Right atrium auricular region (tissue), 2 donors: ENCODE measurements around the gene EFNA5. TPM values are rescaled to one million over a fixed set of nuclear protein-coding genes. Genes with fewer than 3 reads are reported as not detected.
"Not testable (repeated sequence)": the region's sequence is repeated elsewhere in the genome, so short reads cannot be mapped to it uniquely, and the experiment has no call there.

Source experiments
- DNase-seq: peaks from one replicate; pipeline ENCODE4 v3.0.0-alpha.2; 2019; ENCODE audit warnings: low spot score
- H3K27ac ChIP-seq, 2 donors: fragments of 200-600 bp; sonication (generic); 1 replicate in 1 of 2; 2 replicates in 1 of 2; pipeline ENCODE4 v1.5.1; 2016 to 2019
- H3K27me3 ChIP-seq, 2 donors: fragments of 200-600 bp; sonication (generic); one replicate each; pipeline versions ENCODE4 v1.5.1 to v1.6.0; 2017 to 2019
- H3K36me3 ChIP-seq: fragments of 200-600 bp; sonication (generic); one replicate; pipeline ENCODE4 v1.5.1; 2016
- H3K4me1 ChIP-seq, 2 donors: fragments of 200-600 bp; sonication (generic); one replicate each; pipeline versions ENCODE4 v1.5.1 to v1.6.0; 2017 to 2019
- H3K4me3 ChIP-seq, 2 donors: fragments of 200-600 bp; sonication (generic); 1 replicate in 1 of 2; 2 replicates in 1 of 2; pipeline ENCODE4 v1.5.1; 2017 to 2019; ENCODE audit warnings: mild to moderate bottlenecking in 1 of 2, moderate library complexity in 1 of 2
- H3K9me3 ChIP-seq, 2 donors: fragments of 200-600 bp; sonication (generic); one replicate each; pipeline ENCODE4 v1.5.1; 2019
- CTCF ChIP-seq, 2 donors: fragments of 200-600 bp; sonication (generic); IDR thresholded peaks; one replicate each; pipeline ENCODE4 v1.5.1; 2019; ENCODE audit warnings: antibody characterized with exemption in 2 of 2
- total RNA-seq, 2 donors: library from RNA; depleted of rRNA; stranded (reverse); fragments of >200 nt; gene quantifications; one replicate each; pipeline ENCODE4 v1.1.0, GENCODE V29; 2016

Gene EFNA5
- total RNA-seq, 2 donors from 2014 or later = 17.0 to 19.2 TPM

- H3K4me3 ChIP-seq = no peak overlapping the region
These were observed 214.4 kb downstream of the EFNA5 start for GRCh38 chr5:107456281-107456715.

GRCh38 chr5:107455111-107455544, 215.6 kb downstream of the EFNA5 start:
- H3K27ac ChIP-seq = no peak overlapping the region
- no peaks in the 10 kb centered on the region for H3K27me3 ChIP-seq
- TF ChIP-seq CTCF (IDR thresholded peaks at IDR 0.05) = no peak

More at GRCh38 chr5:107456281-107456715, 214.4 kb downstream of the EFNA5 start:
- no peaks in the 10 kb centered on the region for H3K27me3 ChIP-seq
- no peak for TF ChIP-seq CTCF (IDR thresholded peaks at IDR 0.05)
- DNase-seq = no peak
- H3K9me3 ChIP-seq = no peaks in the 10 kb centered on the region
- H3K36me3 ChIP-seq = no peaks in the 10 kb centered on the region
- H3K4me1 ChIP-seq = peaks cover 0 to 13% of the 10 kb centered on the region in 2 donors
- H3K27ac ChIP-seq = no peak overlapping the region

GRCh38 chr5:107451827-107452226, 218.9 kb downstream of the EFNA5 start:
- not testable (repeated sequence) for DNase-seq, H3K4me3 ChIP-seq, H3K27ac ChIP-seq, H3K27me3 ChIP-seq, H3K9me3 ChIP-seq, H3K36me3 ChIP-seq
- H3K4me1 ChIP-seq = peaks cover 0 to 12% of the 10 kb centered on the region in 2 donors

More at GRCh38 chr5:107455111-107455544, 215.6 kb downstream of the EFNA5 start:
- Histone ChIP-seq H3K36me3 (no peaks in the 10 kb centered on the region), H3K4me3 (no peak overlapping the region), H3K4me1 (peaks cover 0 to 13% of the 10 kb centered on the region in 2 donors), H3K9me3 (no peaks in the 10 kb centered on the region)
- no peak for DNase-seq

GRCh38 chr5:107451028-107451427, 219.7 kb downstream of the EFNA5 start:
- peaks cover 0 to 12% of the 10 kb centered on the region in 2 donors for H3K4me1 ChIP-seq
- no peak for TF ChIP-seq CTCF (IDR thresholded peaks at IDR 0.05)
- H3K36me3 ChIP-seq = no peaks in the 10 kb centered on the region
- no peak overlapping the region for H3K4me3 ChIP-seq
- DNase-seq = no peak
- H3K27ac ChIP-seq = no peak overlapping the region
- H3K27me3 ChIP-seq = no peaks in the 10 kb centered on the region
- H3K9me3 ChIP-seq = no peaks in the 10 kb centered on the region

GRCh38 chr5:107450531-107450930, 220.2 kb downstream of the EFNA5 start:
- no peaks in the 10 kb centered on the region for H3K9me3 ChIP-seq
- peaks cover 0 to 8% of the 10 kb centered on the region in 2 donors for H3K4me1 ChIP-seq
- DNase-seq = no peak
- no peaks in the 10 kb centered on the region for H3K36me3 ChIP-seq
- no peaks in the 10 kb centered on the region for H3K27me3 ChIP-seq
- no peak overlapping the region for H3K4me3 ChIP-seq
- no peak for TF ChIP-seq CTCF (IDR thresholded peaks at IDR 0.05)
- H3K27ac ChIP-seq = no peak overlapping the region

- no peak overlapping the region for H3K4me3 ChIP-seq
- DNase-seq = no peak
- no peaks in the 10 kb centered on the region for H3K9me3 ChIP-seq
- no peak for TF ChIP-seq CTCF (IDR thresholded peaks at IDR 0.05)
- no peaks in the 10 kb centered on the region for H3K27me3 ChIP-seq
- no peak overlapping the region for H3K27ac ChIP-seq
- no peaks in the 10 kb centered on the region for H3K36me3 ChIP-seq
- peaks cover 0 to 3% of the 10 kb centered on the region in 2 donors for H3K4me1 ChIP-seq
These were observed 221.4 kb downstream of the EFNA5 start for GRCh38 chr5:107449369-107449768.
